NB4 (cell line): ENCODE data around the gene NR1H4.

Experiments
- CTCF ChIP-seq: IDR thresholded peaks from one replicate; pipeline ENCODE4 v1.5.1; 2012; ENCODE audit warnings: low read depth, low read length
- MAX ChIP-seq: IDR thresholded peaks from 2 replicates; pipeline ENCODE4 v1.6.1; 2011; ENCODE audit warnings: low read depth, low read length
- MYC ChIP-seq: IDR thresholded peaks from 2 replicates; pipeline ENCODE4 v1.6.1; 2011; ENCODE audit warnings: low read depth, low read length
- POLR2A ChIP-seq: IDR thresholded peaks from 2 replicates; pipeline ENCODE4 v1.6.1; 2011; ENCODE audit warnings: mild to moderate bottlenecking; ENCODE audit not compliant: insufficient read length; ENCODE audit errors: extremely low read depth

GRCh38 chr12:100504804-100505203 lies 31.1 kb downstream of the NR1H4 start:
- TF ChIP-seq CTCF (no peak), MAX (no peak), MYC (no peak), POLR2A (no peak)
